ENCODE data around the gene WASHC3. TPM values are rescaled to one million over a fixed set of nuclear protein-coding genes. Genes with fewer than 3 reads are reported as not detected.

The WASHC3 gene
- total RNA-seq (10 to 100 TPM; 33.2 to 55.2 (median 40.7) TPM), polyA plus RNA-seq (10 to 100 TPM; 45.9 to 54.2 TPM)
- long read RNA-seq, donor 1, transcript WASHC3-201 (7 exons, 916 nt): major isoform, 17 of 28 reads
- long read RNA-seq, donor 1, partial matches to known transcripts: 2 of 28 reads
- long read RNA-seq, donor 1, other reads (novel, unspliced or antisense): 8 of 28 reads
- long read RNA-seq, donor 2, transcript WASHC3-201 (7 exons, 916 nt): major isoform, 25 of 31 reads
- long read RNA-seq, donor 2, partial matches to known transcripts: 0 of 31 reads
- long read RNA-seq, donor 2, other reads (novel, unspliced or antisense): 2 of 31 reads
- long read RNA-seq, donor 3, transcript WASHC3-201 (7 exons, 916 nt): major isoform, 7 of 15 reads
- long read RNA-seq, donor 3, transcript WASHC3-213 (7 exons, 865 nt): minor isoform, 5 of 15 reads
- long read RNA-seq, donor 3, partial matches to known transcripts: 0 of 15 reads
- long read RNA-seq, donor 3, other reads (novel, unspliced or antisense): 3 of 15 reads

DNA sequence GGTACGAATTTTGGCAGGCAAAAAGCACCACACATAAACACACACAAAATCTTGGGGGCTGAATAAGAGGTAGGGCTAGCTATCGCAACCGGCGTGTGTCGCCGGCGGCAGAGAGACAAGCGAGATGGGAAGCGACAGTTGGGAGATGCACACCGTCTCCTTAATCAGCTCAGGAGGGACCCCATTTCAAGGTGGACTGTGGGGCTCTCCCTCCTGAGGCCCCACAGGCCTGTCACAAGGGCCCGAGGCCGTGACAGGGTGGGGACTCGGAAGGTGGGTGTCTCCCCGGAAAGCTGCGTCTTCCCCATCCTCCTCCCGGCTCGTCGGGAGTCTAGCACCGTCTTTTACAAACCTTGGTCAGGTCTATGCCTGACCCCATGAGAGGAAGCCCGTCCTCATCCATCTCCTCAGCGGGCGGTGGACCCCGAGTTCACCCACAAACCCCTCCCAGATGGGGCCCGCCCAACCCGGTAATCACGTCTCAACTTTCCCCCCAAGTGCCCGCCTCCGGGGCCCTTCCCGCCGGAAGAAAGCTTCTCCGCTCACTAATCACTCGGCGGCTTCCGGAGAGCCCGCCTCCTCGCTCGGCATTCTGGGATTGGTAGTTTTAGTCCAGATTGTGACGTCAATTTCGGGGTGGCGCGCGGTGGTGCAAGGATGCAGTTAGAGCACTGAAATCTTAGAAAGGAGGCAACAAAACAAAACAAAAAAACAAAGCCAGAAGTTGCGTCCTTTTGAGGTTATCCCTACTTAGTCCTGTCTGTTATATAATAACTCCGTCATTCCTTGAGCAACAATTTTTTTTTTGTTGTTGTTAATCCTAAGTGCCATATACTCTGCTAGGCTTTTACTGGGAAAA, at the start of gene WASHC3:
Gene WASHC3 (minus strand): TSS at position 432 of the 859 bp plus-strand sequence. CDS start 29 bp downstream, at position 403.
- WGBS, 2 donors: 1% methylated on average over 44 of the region's 44 CpGs
- Histone ChIP-seq H3K4me1 (peaks cover 0 to 14% (median 6%) of the 10 kb centered on the region in 9 donors), H3K27me3 (no peaks in the 10 kb centered on the region), H3K36me3 (peaks cover 0 to 37% (median 0%) of the 10 kb centered on the region in 9 donors), H3K4me3 (peak within 1 kb of the TSS; percentile 48 to 97 (median 83)), H3K27ac (peak within 1 kb of the TSS; percentile 32 to 97 (median 86)), H3K9me3 (no peaks in the 10 kb centered on the region)
- TF ChIP-seq, protein P1, sequence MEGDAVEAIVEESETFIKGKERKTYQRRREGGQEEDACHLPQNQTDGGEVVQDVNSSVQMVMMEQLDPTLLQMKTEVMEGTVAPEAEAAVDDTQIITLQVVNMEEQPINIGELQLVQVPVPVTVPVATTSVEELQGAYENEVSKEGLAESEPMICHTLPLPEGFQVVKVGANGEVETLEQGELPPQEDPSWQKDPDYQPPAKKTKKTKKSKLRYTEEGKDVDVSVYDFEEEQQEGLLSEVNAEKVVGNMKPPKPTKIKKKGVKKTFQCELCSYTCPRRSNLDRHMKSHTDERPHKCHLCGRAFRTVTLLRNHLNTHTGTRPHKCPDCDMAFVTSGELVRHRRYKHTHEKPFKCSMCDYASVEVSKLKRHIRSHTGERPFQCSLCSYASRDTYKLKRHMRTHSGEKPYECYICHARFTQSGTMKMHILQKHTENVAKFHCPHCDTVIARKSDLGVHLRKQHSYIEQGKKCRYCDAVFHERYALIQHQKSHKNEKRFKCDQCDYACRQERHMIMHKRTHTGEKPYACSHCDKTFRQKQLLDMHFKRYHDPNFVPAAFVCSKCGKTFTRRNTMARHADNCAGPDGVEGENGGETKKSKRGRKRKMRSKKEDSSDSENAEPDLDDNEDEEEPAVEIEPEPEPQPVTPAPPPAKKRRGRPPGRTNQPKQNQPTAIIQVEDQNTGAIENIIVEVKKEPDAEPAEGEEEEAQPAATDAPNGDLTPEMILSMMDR (IDR thresholded peaks at IDR 0.05): no peak
- peak; percentile 94 to 96 for DNase-seq
- peak; percentile 99 to 100 (median 100) for ATAC-seq
- intact Hi-C loops (cut with DNase I): loop anchor here in 5 of 10 donors (2.0 to 10.0 kb wide), 3 partner anchors 56 to 63 kb away; partner anchors contain the start of genes NUP37 (in 1 of the 5) and PARPBP (in 1 of the 5)

DNA sequence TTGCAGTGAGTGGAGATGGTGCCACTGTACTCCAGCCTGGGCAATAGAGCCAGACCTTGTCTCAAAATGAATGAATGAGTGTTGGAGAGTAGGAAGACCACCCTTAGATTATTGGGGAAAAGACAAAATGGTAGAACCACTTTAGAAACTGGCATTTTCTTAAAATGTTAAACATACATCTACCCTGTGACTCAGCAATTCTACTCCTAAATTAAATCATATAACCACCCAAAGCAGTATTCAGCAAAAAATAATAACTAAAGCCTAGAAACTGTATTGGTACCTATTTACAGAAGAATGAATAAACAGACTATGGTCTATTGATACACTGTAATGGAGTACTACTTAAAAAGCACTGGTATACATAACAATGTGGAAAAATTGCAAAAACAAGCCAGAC, 49.0 kb upstream of the WASHC3 start:
- no peaks in the 10 kb centered on the region for H3K9me3 ChIP-seq
- DNase-seq (no peak), ATAC-seq (no peak)
- TF ChIP-seq, protein P1 (IDR thresholded peaks at IDR 0.05): no peak
- intact Hi-C loops (cut with DNase I): no loop called here
- no peaks in the 10 kb centered on the region for H3K4me1 ChIP-seq
- H3K4me3 ChIP-seq: no peak overlapping the region
- no peaks in the 10 kb centered on the region for H3K27me3 ChIP-seq
- peaks cover 0 to 92% (median 26%) of the 10 kb centered on the region in 9 donors for H3K36me3 ChIP-seq
- no peak overlapping the region for H3K27ac ChIP-seq

GRCh38 chr12:102107970-102108369, 46.2 kb upstream of the WASHC3 start:
- Histone ChIP-seq H3K27me3 (no peaks in the 10 kb centered on the region), H3K9me3 (peaks cover 0 to 6% (median 0%) of the 10 kb centered on the region in 11 donors), H3K27ac (no peak overlapping the region), H3K4me3 (no peak overlapping the region), H3K4me1 (no peaks in the 10 kb centered on the region), H3K36me3 (peaks cover 0 to 95% (median 26%) of the 10 kb centered on the region in 9 donors)
- ATAC-seq (no peak), DNase-seq (no peak)
- WGBS, 2 donors: 75% methylated on average over 1 of the region's 1 CpG
- TF ChIP-seq, protein P1 (IDR thresholded peaks at IDR 0.05): no peak
- intact Hi-C loops (cut with DNase I): no loop called here

DNA sequence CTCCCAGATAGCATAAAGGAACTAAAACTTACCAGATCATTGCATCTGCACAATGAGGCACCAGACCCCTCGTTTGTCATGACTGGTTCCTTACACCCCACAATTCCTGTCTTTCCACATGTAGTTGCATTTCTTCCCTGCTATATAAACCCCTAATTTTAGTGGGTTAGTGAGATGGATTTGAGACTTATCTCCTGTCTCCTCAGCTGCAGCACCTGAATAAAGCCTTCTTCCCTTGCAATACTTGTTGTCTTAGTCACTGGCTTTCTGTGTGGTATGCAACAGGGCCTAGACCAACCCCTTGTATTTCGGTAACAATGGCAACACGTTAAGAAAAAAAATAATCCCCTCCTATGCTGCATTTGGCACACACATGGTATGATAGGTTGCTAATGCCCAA, 45.1 kb upstream of the WASHC3 start:
- TF ChIP-seq, protein P1 (IDR thresholded peaks at IDR 0.05): no peak

More for the DNA sequence above, 45.1 kb upstream of the WASHC3 start:
- ATAC-seq: no peak
- H3K27ac ChIP-seq: no peak overlapping the region
- WGBS, 2 donors: 98% methylated on average over 3 of the region's 3 CpGs
- H3K9me3 ChIP-seq: peaks cover 0 to 6% (median 0%) of the 10 kb centered on the region in 11 donors
- no peaks in the 10 kb centered on the region for H3K4me1 ChIP-seq
- H3K27me3 ChIP-seq: no peaks in the 10 kb centered on the region
- intact Hi-C loops (cut with DNase I): no loop called here
- H3K36me3 ChIP-seq: peaks cover 0 to 93% (median 26%) of the 10 kb centered on the region in 9 donors
- no peak for DNase-seq
- no peak overlapping the region for H3K4me3 ChIP-seq
